GM18507 (cell line): Measurements from ENCODE around the gene SYNPO.

Source experiments
- DNase-seq: peaks from one replicate; pipeline ENCODE4 v3.0.0; 2011; ENCODE audit warnings: low read depth; ENCODE audit not compliant: insufficient read length; ENCODE audit errors: extremely low spot score
- FAIRE-seq: peaks from 2 replicates; lab custom pipeline; 2011; peaks lifted over from hg19 to GRCh38; lab: Jason Lieb, UNC

Gene SYNPO

DNA sequence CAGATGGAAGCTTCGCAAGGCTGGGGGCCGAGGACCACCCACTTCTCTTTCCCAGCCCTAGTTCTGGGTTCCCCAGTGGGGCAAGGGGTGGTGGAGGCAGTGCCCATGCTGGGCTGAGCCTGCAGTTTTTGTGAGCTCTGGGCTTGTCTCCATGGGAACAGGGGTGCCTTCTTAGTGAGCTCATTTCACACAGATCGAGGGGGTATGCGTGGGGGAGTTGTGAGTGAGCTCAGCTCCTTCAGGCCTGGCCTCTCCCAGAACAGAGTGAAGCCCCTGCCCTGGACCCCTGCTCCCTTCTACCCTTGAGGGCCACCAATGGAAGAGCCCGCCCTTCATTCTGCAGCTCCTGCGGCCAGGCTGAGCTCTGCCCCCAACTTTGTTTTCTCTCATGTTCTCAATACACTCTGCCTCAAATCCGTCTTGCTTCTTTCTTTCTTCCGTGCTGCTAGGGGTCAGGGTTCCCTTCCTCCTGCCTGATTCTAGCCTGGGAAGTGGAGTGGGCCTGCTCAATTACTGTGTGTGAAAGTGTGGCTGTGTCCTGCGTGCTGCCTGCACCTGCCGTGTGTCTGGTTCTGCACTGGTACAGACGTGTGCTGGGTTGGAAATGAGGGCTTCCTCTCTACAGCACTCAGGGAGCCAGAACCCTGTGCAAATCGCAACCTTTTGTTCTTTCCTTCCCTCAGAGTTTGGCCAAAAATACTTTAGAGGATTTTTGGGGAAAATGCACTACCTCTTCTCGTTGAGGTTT lies 11.6 kb downstream of the SYNPO start:
- FAIRE-seq (no peak), DNase-seq (no peak)

DNA sequence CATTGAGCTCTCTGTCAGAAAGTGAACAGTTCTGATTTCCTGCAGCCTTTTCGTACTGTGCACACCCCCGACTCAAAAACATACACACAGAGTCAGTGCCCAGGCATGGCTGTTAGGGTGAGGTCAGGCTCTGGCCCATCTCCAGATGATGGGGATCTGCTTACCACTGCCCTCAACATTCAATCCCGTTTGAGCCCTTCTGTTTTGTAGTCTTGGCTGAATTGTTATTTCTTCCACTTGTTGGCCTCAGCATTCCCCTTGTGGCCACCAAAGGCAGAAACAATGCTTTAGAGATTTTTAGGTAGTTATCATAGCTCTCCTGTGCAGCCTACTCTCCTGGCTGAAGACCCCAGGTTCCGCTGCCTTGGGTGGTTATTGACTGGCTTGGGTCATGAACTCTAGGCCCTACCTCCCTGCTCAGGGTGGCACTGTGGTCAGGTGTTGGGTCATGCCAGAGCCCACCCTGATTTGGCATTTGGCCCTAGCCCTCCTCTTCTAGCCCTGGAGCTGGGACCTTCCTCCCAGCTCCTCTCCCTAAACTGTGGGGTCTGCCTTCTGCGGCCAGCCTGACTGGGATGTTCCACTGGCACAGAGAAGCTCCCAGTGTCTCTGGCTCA lies 12.8 kb downstream of the SYNPO start:
- FAIRE-seq (no peak), DNase-seq (no peak)

- FAIRE-seq (no peak), DNase-seq (no peak)
Observed at GRCh38 chr5:150653762-150654556, 13.5 kb downstream of the SYNPO start.

DNA sequence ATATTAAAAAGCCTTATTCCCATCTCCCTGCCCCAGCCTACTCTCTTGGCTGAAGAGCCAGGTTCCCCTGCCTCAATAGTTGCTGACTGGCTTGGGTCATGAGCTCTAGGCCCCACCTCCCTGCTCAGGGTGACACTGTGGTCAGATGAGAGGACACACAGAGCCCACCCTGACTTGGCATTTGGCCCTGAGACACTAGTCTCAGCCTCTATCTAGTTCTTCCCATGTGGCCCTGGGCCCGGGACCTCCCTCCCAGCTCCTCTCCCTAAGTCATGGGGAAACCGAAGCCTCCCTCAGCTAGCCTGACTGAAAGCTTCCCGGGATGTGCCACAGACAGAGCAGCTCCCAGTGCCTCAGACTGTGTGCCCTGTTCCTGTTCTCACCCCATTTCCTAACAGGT lies 14.8 kb downstream of the SYNPO start:
- FAIRE-seq: no peak
- DNase-seq: no peak

- FAIRE-seq: no peak
- peak; percentile 79 for DNase-seq
Observed at GRCh38 chr5:150656191-150657132, 16.0 kb downstream of the SYNPO start.

GRCh38 chr5:150658121-150658520 lies 17.7 kb downstream of the SYNPO start:
- DNase-seq (no peak), FAIRE-seq (no peak)

- no peak for DNase-seq
- FAIRE-seq: no peak
Observed at GRCh38 chr5:150658699-150659265, 18.3 kb downstream of the SYNPO start.

DNA sequence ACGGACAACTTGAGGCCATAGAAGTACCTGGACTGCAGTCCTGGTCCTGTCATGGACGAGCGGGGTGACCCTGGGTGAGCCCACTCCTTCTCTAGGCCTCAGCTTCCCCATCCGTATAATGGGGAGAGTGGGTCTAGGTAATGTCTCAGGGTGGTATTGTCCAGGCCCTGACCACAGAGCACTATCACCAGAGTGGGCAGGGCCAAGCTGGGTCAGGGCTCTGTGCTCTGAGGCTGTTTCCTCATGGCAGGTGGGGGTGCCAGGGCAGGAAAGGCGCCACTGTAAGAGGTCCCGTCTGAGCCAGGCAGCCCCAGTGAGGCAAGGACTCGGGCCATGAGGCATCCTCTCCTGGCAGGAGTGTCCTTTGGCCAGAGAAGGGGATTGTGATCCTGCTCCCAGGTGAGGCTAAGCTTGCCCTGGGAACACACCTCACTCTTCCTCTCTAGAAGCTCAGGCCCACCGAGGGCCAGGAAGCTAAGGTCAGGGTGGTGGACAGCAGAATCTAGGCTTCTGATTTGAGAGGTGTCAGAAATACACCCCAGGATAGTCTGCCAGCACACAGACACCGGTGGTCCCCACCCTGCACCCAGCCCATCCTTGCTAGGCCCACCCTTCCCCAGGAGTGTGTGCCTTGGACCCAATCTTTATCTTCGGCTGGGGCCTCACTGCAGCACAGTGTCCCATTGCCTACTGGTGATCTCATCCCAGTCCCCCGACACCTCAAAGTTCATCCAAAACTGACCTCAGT lies 19.1 kb downstream of the SYNPO start:
- no peak for FAIRE-seq
- no peak for DNase-seq

- DNase-seq (no peak), FAIRE-seq (no peak)
Observed at GRCh38 chr5:150660108-150660831, 19.8 kb downstream of the SYNPO start.

- DNase-seq (no peak), FAIRE-seq (no peak)
Observed at GRCh38 chr5:150661086-150661485, 20.6 kb downstream of the SYNPO start, which contains the start of gene MYOZ3. TSS of gene MYOZ3 (plus strand) at chr5:150661251. CDS start at chr5:150662942, 1,691 bp downstream.

GRCh38 chr5:150661821-150662596 lies 21.5 kb downstream of the SYNPO start:
- no peak for DNase-seq
- no peak for FAIRE-seq

DNA sequence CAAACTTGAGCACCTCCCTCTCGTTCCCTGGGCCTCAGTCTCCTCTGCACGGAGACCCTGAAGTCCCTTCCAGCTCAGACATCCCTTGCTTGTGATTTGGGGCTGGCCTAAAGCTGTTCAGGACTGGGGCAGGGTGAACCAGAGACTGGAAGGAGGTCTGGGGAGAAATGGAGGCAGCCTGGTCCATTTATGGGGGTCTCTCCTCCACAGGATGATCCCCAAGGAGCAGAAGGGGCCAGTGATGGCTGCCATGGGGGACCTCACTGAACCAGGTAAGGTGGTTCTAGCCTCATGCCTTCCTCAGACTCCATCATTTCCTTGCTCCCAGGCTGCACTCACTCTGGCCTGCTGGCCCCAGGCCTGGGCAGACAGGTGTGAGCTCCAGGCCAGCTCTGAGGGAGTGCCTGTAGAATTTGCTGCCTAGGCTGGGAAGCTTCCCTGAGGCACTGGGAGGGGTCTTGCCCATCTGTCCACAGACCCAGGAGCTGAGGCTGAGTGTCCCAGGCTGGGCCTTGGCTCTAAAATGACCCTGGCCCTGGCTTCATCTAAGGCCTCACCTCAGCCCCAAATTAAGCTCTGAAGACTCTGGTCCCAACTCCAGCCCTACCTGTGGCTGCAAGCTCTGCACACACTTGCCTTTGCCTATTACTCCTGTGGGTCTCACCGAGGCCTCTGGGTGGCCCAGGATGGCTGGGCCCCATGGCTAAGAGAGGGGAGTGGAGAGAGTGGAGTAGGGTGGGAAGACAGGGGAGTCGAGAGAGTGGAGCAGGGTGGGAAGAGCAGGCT lies 22.5 kb downstream of the SYNPO start:
- DNase-seq (no peak), FAIRE-seq (no peak)

- FAIRE-seq: no peak
- no peak for DNase-seq
Observed at GRCh38 chr5:150663936-150664335, 23.5 kb downstream of the SYNPO start.

DNA sequence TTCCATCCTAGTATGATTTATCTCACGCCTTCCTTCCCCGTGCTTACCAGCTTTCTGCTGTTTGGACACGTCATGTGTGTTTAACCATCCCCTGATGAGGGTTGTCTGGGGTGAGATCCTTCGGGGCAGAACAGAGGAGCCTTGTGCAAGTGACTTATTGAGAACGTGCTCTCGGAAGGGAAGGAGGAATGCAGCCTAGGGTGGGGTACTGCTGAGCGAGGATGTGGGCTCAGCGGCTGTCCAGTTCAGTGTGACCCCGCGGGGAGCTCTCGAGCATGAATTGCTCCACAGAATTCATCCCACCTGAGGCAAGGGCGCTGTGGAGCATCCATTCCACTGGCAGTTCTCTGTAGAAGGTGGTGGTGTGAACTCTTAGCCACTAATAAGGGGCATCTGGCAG lies 24.6 kb downstream of the SYNPO start:
- DNase-seq (no peak), FAIRE-seq (no peak)

DNA sequence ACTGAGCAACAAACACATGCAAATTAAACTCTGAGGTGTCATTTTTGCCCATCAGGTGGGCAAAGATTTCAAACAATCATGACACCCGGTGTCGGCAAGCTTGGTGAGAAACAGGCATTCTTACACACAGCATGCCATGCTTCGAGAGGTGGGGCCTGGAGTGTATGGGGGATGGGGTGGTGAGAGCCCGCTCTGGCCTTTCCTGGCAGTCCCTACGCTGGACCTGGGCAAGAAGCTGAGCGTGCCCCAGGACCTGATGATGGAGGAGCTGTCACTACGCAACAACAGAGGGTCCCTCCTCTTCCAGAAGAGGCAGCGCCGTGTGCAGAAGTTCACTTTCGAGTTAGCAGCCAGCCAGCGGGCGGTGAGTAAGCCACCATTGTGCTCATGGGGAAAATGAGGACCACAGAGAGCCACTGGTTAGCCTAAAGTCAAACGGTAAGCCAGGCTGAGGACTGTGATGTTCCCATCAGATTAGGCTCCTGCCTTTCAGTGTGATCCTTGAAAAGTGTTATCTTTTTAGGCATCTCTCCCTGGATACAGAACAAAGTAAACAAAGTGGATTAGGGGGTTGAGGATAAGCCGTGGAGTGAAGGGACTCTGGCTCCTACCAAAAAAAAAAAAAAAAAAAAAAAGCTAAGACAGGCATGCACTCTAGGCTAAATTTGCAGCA lies 30.0 kb downstream of the SYNPO start:
- no peak for FAIRE-seq
- no peak for DNase-seq

- DNase-seq: no peak
- FAIRE-seq: no peak
Observed at GRCh38 chr5:150670948-150671310, 30.5 kb downstream of the SYNPO start.
